GM20000 (cell line): ENCODE measurements around the gene CTAGE15.
"Not testable (repeated sequence)": the region's sequence is repeated elsewhere in the genome, so short reads cannot be mapped to it uniquely, and the experiment has no call there.

Source experiments
- DNase-seq: peaks from one replicate; pipeline ENCODE4 v3.0.0; 2012; ENCODE audit warnings: low spot score

Gene CTAGE15

DNA sequence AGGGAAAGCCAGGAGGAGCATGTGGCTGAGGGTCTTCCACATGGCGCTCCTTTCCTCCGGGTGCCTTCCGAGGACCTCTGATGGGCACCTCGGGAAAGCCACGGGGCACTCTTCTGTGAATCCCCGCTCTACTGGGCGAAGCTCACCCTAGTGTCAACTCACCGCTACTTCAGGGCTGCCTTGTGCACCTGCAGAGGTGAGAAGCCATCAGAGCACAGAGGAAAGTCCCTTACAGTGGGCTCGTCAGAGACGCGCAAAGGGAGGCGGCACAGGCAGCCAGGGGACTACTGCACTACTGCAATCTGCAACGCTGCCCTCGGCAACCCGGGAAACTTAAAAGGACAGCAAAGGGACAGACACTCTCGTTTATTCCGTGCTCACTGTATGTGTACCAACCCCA, 50.5 kb downstream of the CTAGE15 start:
- DNase-seq = not testable (repeated sequence)
